Esophagus squamous epithelium (tissue), 4 donors: ENCODE measurements around the gene MAD1L1.

Experiments
- POLR2A ChIP-seq, 4 donors: fragments of 450-650 bp; IDR thresholded peaks; one replicate each; pipeline ENCODE4 v1.6.1; 2017; ENCODE audit warnings: antibody characterized with exemption in 4 of 4, mild to moderate bottlenecking in 4 of 4, moderate library complexity in 3 of 4
- TF ChIP-seq, protein P1 (sequence below), 6 experiments: fragments of 450-650 bp in 4 of 6; fragments of 200-600 bp in 2 of 6; sonication (generic) in 2 of 6; IDR thresholded peaks; one replicate each; pipeline ENCODE4 v1.5.1; 2016 to 2019; ENCODE audit warnings: antibody characterized with exemption in 6 of 6, mild to moderate bottlenecking in 4 of 6, moderate library complexity in 4 of 6

- no peak for TF ChIP-seq POLR2A (IDR thresholded peaks at IDR 0.05)
- TF ChIP-seq, protein P1, sequence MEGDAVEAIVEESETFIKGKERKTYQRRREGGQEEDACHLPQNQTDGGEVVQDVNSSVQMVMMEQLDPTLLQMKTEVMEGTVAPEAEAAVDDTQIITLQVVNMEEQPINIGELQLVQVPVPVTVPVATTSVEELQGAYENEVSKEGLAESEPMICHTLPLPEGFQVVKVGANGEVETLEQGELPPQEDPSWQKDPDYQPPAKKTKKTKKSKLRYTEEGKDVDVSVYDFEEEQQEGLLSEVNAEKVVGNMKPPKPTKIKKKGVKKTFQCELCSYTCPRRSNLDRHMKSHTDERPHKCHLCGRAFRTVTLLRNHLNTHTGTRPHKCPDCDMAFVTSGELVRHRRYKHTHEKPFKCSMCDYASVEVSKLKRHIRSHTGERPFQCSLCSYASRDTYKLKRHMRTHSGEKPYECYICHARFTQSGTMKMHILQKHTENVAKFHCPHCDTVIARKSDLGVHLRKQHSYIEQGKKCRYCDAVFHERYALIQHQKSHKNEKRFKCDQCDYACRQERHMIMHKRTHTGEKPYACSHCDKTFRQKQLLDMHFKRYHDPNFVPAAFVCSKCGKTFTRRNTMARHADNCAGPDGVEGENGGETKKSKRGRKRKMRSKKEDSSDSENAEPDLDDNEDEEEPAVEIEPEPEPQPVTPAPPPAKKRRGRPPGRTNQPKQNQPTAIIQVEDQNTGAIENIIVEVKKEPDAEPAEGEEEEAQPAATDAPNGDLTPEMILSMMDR (IDR thresholded peaks at IDR 0.05): no peak
Measured at GRCh38 chr7:1854866-1855724, 377.6 kb downstream of the MAD1L1 start.
